ENCODE results near the gene ANGEL2.
A peak's percentile ranks its signal among the peaks of the same experiment; 100 is the strongest.

ANGEL2 gene

DNA sequence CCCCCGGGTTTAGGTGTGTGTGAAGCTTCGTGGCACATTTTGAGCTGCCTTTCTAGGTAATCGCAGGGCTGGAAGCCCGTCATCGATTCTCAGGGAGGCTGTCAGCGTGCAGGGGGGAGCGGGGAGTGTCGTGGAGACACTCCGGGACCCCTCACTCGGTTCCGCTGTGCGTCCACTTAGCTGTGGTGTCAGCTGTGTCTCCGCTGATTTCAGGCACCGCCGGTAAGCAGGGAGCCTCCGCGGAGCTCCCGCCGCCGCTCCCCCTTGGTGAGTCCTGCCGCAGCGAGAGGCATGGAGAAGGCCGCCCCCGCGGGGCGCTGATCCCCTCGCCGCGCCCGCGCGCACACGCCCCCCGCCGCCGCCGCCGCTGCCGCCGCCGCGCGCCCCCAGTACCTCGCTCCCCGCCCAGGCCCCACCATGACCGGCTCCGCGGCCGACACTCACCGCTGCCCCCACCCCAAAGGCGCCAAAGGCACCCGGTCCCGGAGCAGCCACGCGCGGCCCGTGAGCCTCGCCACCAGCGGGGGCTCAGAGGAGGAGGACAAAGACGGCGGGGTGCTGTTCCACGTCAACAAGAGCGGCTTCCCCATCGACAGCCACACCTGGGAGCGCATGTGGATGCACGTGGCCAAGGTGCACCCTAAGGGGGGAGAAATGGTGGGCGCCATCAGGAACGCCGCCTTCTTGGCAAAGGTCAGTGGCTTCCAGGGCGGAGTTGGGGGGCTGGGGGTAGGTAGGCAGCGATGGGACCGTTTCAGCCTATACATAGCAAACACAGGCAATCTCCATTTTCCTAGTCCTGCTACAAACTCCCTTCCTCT lies 64.3 kb downstream of the ANGEL2 start:
- DNase-seq (ENCODE audit: low spot score), result peak; percentile 38

DNA sequence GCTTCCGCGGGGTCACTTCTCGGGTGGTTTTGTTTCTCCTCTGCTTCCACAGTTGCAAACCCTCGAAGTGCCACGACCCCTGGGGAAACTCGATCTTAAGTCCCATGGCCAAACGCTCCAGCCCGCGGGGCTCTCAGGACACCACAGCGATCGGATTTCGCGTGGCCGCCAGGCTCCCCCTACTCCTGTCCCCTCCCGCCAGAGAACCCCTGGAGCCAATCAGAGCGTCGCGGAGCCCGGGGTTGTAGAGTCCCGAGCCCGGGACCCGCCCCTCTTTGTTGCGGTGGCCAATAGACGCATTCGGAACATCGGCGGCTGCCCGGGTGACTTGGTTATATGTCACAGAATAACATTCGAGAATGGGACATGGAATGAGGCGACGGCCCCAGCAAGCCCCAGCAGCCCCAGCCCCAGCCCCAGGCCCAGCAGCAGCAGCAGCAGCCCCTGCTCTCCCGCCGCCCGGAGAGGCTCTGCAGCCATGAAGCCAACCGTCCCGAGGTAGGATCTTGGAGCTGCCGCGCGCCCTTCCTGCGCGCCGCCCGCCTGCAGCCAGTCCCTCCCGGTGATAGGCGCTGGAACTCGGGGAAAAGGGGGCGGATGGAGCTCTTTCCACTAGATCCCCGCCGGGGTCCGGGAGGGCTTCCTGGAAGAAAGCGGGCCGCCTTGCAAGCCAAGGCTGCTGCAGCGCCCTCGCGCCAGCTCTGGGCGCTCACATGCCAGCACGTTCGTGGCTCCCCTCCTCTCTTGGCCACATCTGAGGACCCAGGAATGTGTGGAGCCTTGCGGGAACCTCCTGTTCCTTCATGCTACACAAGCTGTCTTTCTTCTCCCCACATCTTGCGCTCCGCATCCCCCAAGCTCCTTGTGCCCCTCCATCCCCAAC lies 65.2 kb downstream of the ANGEL2 start, which contains the start of gene VASH2:
VASH2 (plus strand) TSS at position 299 of the 883 bp plus-strand sequence. CDS start 1,002 bp downstream, outside the sequence.
- DNase-seq (ENCODE audit: low spot score), result peak; percentile 93

DNA sequence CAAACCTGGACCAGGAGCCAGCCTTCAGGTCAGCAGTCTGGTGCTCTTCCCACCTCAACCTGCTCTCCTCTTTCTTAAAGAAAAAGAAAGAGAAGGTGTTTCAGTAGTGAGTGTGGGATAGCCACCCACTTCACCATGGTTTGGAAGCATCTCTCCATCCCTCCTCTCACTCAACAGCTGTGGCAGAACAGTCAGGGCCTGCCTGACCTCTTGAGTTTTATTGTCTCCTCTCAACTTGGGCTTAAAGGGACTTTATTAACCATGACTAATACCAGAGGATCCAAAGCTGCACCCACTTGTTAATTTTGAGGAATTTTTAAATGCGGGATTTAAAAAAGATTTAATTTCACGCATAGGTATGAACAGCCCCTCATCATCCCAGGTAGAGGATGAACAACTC lies 65.9 kb downstream of the ANGEL2 start:
- DNase-seq (ENCODE audit: low spot score), result no peak

DNA sequence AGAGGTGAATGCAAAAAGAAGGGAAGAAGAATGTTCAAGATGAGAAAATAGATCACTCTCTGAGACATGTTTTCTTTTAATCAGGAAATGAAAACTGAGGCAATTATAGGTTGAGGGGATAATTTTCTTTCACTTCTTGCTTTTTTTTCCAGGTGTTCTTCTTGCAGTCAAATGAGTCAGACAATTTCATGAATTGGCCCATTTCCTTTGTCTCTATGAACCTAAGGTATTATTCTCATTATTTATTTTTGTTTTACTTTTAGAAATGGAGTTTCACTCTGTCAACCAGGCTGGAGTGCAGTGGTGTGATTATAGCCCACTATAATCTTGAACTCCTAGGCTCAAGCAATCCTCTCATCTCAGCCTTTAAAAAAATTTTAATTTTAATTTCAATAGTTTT lies 68.8 kb downstream of the ANGEL2 start:
- DNase-seq (ENCODE audit: low spot score), result no peak

DNA sequence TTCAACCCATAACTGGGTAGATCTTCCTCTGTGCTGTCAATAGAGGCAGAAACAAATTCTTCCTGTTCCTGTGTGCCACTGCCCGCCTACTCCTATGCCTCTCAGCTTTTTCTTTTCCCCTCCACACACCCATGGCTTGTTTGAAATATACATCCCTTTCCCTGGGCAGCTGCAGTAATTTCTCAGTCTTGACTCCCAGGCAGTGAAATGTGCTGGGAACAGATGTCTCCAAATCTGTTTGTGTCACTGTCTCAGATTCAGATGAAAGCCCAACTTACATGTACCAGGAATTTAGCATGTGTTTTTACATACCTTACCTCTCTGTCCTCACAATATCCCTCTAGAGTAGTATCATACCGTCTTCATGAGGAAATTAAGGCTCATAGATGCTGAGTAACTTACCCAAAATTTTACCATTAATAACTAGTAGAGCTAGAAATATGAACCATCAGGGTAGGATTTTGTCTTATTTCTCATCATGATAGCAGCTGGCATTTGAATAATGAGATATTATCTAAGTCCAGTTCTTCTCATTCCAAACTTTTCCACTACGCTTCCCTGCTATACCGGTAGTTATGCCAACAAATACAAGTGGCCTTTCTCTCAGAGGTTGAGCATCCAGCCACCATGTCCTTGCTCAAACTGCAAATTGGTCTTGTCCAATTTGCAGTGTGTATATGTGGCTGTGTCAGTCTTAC lies 70.1 kb downstream of the ANGEL2 start:
- no peak for DNase-seq (ENCODE audit: low spot score)

DNA sequence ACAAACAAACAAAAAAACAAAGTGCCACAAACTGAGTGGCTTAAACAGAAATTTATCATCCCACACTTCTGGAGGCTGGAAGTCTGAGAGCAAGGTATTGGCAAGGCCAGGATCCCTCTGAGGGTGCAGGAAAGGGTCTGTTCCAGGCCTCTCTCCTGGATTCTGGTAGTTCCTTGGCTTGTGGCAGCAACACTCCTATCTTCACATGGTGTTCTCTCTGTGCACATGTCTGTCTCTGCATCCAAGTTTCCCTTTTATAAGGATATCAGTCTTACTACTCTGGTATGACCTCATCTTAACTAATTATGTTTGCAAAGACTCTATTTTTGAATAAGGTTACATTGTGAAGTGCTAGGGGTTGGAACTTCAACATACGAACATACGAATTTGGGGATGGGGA lies 70.6 kb downstream of the ANGEL2 start:
- DNase-seq (ENCODE audit: low spot score), result no peak

DNA sequence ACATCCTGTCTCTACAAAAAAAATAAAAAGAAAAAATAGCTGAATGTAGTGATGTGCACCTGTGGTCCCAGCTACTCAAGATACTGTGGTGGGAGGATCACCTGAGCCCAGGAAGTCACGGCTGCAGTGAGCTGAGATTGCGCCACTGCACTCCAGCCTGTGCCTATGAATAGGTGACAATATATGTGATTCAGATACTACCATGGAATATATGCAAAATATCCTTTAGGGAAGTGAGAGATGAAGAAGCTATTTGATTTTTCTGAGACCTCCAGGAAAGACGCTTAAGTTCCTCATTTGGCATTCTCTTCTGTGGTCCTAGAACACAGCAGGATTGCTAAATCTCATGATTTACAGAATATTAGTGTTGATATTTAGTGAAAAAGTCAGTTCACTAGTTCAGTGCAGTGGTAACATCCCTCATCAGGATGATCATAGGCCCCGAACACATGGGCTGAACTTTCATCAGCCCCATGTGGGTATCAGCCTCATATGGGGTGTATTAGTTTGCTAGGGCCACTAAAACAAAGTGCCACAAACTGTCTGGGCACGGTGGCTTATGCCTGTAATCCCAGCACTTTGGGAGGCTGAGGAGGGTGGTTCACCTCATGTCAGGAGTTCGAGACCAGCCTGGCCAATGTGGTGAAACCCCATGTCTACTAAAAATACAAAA lies 71.3 kb downstream of the ANGEL2 start:
- no peak for DNase-seq (ENCODE audit: low spot score)

DNA sequence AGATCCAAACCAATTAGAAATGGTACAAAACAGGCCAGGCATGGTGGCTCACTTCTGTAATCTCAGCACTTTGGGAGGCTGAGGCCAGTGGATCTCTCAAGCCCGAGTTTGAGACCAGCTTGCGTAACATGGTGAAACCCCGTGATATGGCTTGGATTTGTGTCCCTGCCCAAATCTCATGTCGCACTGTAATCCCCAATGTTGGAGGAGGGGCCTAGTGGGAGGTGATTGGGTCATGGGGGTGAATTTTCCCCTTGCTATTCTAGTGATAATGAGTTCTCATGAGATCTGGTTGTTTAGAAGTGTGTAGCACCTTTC lies 72.3 kb downstream of the ANGEL2 start:
- no peak for DNase-seq (ENCODE audit: low spot score)

DNA sequence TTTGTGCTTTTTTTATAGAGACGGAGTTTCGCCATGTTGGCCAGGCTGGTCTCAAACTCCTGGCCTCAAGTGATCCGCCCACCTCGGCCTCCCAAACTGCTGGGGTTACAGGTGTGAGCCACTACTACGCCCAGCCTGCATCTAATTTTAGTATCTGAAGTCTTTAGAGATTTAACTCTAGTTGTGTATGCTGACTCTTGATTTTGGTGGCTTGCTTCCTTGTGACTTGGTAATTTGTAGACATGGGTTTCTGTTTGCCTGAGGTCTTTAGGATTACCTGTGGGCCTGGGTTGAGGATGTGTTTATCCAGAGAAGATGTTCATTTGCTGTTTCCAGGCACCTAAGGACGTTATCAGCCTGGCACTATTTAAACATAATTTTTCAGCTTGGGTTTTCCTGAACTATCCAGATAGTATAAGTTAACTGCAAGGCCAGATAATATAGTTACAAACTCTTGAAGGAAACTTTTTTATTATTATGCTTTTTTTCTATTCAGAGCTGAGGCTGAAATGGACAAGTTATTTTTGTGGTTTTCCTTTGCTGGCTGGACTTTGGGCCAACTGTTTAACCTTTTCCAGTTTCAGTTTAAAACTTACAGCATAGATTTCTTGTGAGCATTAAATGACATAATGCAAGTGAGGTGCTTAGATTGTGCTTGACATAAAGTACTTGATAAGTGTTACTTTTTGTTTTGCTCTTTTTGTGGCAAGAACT lies 72.8 kb downstream of the ANGEL2 start:
- DNase-seq (ENCODE audit: low spot score), result no peak
